IPS-18a (cell line): ENCODE results near the gene LY6G5B.

ENCODE experiments used
- H3K27ac ChIP-seq: one replicate; pipeline ENCODE4 v1.5.1; 2013; ENCODE audit warnings: low read length
- H3K27me3 ChIP-seq: one replicate; pipeline ENCODE4 v1.6.1; 2013; ENCODE audit warnings: mild to moderate bottlenecking, low read length; ENCODE audit not compliant: control insufficient read depth, insufficient read depth
- H3K36me3 ChIP-seq: one replicate; pipeline ENCODE4 v1.6.1; 2013; ENCODE audit warnings: low read depth, low read length; ENCODE audit not compliant: control insufficient read depth
- H3K4me1 ChIP-seq: one replicate; pipeline ENCODE4 v1.6.1; 2013; ENCODE audit warnings: low read depth, low read length; ENCODE audit not compliant: control insufficient read depth
- H3K4me3 ChIP-seq: one replicate; pipeline ENCODE4 v1.5.1; 2013; ENCODE audit warnings: low read length
- H3K9ac ChIP-seq: one replicate; pipeline ENCODE4 v1.6.1; 2013; ENCODE audit warnings: mild to moderate bottlenecking, low read length, moderate library complexity
- H3K9me3 ChIP-seq: one replicate; pipeline ENCODE4 v1.6.1; 2013; ENCODE audit warnings: low read depth, low read length; ENCODE audit not compliant: control insufficient read depth

Gene LY6G5B

DNA sequence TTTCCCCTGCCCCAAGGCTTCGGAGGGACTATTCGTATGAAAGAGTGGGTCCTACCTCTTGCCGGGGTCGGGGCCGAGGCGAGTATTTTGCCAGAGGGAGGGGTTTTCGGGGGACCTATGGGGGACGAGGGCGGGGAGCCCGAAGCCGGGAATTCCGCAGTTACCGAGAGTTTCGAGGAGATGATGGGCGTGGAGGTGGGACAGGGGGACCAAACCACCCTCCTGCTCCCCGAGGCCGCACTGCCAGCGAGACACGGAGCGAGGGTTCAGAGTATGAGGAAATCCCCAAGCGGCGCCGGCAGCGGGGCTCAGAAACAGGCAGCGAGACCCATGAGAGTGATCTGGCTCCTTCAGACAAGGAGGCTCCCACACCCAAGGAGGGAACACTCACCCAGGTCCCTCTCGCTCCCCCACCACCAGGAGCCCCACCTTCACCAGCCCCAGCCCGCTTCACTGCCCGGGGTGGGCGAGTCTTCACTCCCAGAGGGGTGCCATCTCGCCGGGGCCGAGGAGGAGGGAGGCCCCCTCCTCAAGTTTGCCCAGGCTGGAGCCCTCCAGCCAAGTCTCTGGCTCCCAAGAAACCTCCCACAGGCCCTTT is 38.0 kb upstream of the LY6G5B start:
- H3K9ac ChIP-seq: no peak overlapping the region
- H3K36me3 ChIP-seq: peaks cover 98% of the 10 kb centered on the region
- H3K27me3 ChIP-seq: no peaks in the 10 kb centered on the region
- no peaks in the 10 kb centered on the region for H3K4me1 ChIP-seq
- H3K9me3 ChIP-seq: no peaks in the 10 kb centered on the region
- no peak overlapping the region for H3K27ac ChIP-seq
- no peak overlapping the region for H3K4me3 ChIP-seq

- H3K9ac ChIP-seq: no peak overlapping the region
- H3K36me3 ChIP-seq: peaks cover 98% of the 10 kb centered on the region
- H3K27ac ChIP-seq: no peak overlapping the region
- no peaks in the 10 kb centered on the region for H3K27me3 ChIP-seq
- no peaks in the 10 kb centered on the region for H3K4me1 ChIP-seq
- no peak overlapping the region for H3K4me3 ChIP-seq
- H3K9me3 ChIP-seq: no peaks in the 10 kb centered on the region
Observed at GRCh38 chr6:31632279-31632946, 37.4 kb upstream of the LY6G5B start.

DNA sequence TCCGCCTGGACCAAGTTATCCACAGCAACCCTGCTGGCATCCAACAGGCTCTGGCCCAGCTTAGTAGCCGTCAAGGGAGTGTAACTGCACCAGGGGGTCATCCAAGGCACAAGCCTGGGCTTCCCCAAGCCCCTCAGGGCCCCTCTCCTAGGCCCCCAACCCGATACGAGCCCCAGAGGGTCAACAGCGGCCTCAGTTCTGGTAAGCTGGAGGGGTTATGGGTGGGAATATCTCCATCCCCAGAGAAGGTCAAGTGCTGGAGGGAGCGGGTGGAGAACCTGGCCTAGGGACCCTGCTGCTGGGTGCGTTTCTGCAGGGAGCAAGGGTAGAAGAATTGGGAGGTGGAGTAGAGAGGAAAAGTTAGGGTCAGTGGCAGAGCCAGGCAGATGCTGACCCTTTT is 36.3 kb upstream of the LY6G5B start:
- Histone ChIP-seq H3K36me3 (peaks cover 95% of the 10 kb centered on the region), H3K4me3 (no peak overlapping the region), H3K4me1 (no peaks in the 10 kb centered on the region), H3K27me3 (no peaks in the 10 kb centered on the region), H3K9me3 (no peaks in the 10 kb centered on the region), H3K27ac (no peak overlapping the region), H3K9ac (no peak overlapping the region)

- Histone ChIP-seq H3K4me3 (no peak overlapping the region), H3K36me3 (peaks cover 94% of the 10 kb centered on the region), H3K9ac (no peak overlapping the region), H3K27me3 (no peaks in the 10 kb centered on the region), H3K9me3 (no peaks in the 10 kb centered on the region), H3K4me1 (no peaks in the 10 kb centered on the region), H3K27ac (no peak overlapping the region)
Observed at GRCh38 chr6:31634131-31634530, 35.6 kb upstream of the LY6G5B start.

DNA sequence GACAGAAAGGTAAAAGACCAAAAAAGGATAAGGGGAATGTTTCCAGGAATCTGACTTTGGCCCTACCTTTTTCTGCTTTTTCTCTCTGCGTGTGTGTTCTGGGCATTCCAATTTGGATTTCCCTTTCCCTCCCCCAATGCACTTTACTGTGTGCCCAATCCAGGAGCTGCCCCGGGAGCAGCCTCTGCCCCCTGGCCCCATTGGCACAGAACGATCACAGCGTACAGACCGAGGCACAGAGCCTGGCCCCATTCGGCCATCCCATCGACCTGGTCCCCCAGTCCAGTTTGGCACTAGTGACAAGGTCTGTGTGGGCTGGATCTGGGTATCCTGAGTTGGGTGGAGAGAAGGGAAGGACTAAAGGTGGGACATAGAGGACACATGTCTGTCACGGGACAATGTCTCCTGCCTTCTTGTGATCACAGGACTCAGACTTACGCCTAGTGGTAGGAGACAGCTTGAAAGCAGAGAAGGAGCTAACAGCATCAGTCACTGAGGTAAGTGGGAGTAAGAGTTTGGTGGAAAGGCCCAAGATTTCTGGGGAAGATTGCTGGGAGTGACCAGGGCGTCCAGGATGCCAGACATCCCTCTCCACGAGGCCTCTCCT is 34.7 kb upstream of the LY6G5B start:
- Histone ChIP-seq H3K36me3 (peaks cover 92% of the 10 kb centered on the region), H3K9ac (no peak overlapping the region), H3K27me3 (no peaks in the 10 kb centered on the region), H3K4me1 (no peaks in the 10 kb centered on the region), H3K27ac (no peak overlapping the region), H3K4me3 (no peak overlapping the region), H3K9me3 (no peaks in the 10 kb centered on the region)

- Histone ChIP-seq H3K4me3 (no peak overlapping the region), H3K27me3 (no peaks in the 10 kb centered on the region), H3K36me3 (peaks cover 92% of the 10 kb centered on the region), H3K27ac (no peak overlapping the region), H3K9me3 (no peaks in the 10 kb centered on the region), H3K4me1 (no peaks in the 10 kb centered on the region), H3K9ac (no peak overlapping the region)
Observed at GRCh38 chr6:31636698-31637596, 32.8 kb upstream of the LY6G5B start.

GRCh38 chr6:31639043-31639442 is 30.7 kb upstream of the LY6G5B start:
- H3K36me3 ChIP-seq: peaks cover 90% of the 10 kb centered on the region

GRCh38 chr6:31639449-31639861 is 30.3 kb upstream of the LY6G5B start:
- H3K27ac ChIP-seq: no peak overlapping the region
- peaks cover 90% of the 10 kb centered on the region for H3K36me3 ChIP-seq
- no peak overlapping the region for H3K9ac ChIP-seq

More at GRCh38 chr6:31639043-31639442, 30.7 kb upstream of the LY6G5B start:
- Histone ChIP-seq H3K27me3 (no peaks in the 10 kb centered on the region), H3K4me1 (no peaks in the 10 kb centered on the region), H3K9me3 (no peaks in the 10 kb centered on the region), H3K4me3 (no peak overlapping the region), H3K27ac (no peak overlapping the region), H3K9ac (no peak overlapping the region)

DNA sequence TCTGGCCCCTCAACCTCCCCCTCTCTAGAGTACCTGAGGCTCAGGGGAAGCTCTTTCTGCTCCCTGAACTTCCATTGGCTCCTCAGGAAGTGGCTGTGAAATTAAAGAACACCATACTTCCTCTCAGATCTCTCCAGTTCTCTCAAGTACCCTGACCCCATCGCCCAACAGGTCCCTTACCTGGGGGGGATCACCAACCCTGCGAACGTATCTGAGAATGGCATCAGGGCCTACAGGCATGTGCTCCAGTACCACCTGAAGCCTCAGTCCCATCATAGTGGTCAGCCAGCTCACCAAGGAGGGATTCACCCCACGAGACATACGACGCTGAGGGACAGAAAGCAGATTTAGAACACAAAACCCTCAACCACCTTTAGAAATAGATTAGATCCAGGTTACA is 29.2 kb upstream of the LY6G5B start:
- Histone ChIP-seq H3K9me3 (no peaks in the 10 kb centered on the region), H3K4me1 (no peaks in the 10 kb centered on the region), H3K36me3 (peaks cover 90% of the 10 kb centered on the region), H3K4me3 (no peak overlapping the region), H3K27me3 (no peaks in the 10 kb centered on the region), H3K27ac (no peak overlapping the region), H3K9ac (no peak overlapping the region)

More at GRCh38 chr6:31639449-31639861, 30.3 kb upstream of the LY6G5B start:
- H3K4me1 ChIP-seq: no peaks in the 10 kb centered on the region
- no peak overlapping the region for H3K4me3 ChIP-seq
- no peaks in the 10 kb centered on the region for H3K9me3 ChIP-seq
- H3K27me3 ChIP-seq: no peaks in the 10 kb centered on the region

DNA sequence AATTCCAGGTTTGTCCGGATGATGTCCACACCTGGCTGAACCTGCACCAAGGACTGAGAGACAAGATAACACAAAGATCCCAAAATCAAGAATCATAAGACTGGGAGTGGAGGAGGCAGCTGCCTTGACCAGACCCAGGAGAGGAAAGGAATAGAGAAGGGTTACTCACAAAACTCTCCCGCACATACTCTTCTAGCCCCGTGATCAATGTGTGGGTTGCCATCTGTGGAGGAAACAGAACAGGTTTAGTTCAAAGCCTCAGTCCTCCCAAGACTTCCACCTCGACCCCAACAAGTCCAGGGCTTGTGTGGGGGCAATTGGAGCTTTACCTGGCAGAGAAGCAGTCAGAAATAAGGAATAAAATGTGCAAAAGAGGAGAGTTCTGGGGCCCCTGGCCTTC is 28.4 kb upstream of the LY6G5B start:
- Histone ChIP-seq H3K9ac (no peak overlapping the region), H3K4me1 (no peaks in the 10 kb centered on the region), H3K27ac (no peak overlapping the region), H3K4me3 (no peak overlapping the region), H3K27me3 (no peaks in the 10 kb centered on the region), H3K36me3 (peaks cover 90% of the 10 kb centered on the region), H3K9me3 (no peaks in the 10 kb centered on the region)

DNA sequence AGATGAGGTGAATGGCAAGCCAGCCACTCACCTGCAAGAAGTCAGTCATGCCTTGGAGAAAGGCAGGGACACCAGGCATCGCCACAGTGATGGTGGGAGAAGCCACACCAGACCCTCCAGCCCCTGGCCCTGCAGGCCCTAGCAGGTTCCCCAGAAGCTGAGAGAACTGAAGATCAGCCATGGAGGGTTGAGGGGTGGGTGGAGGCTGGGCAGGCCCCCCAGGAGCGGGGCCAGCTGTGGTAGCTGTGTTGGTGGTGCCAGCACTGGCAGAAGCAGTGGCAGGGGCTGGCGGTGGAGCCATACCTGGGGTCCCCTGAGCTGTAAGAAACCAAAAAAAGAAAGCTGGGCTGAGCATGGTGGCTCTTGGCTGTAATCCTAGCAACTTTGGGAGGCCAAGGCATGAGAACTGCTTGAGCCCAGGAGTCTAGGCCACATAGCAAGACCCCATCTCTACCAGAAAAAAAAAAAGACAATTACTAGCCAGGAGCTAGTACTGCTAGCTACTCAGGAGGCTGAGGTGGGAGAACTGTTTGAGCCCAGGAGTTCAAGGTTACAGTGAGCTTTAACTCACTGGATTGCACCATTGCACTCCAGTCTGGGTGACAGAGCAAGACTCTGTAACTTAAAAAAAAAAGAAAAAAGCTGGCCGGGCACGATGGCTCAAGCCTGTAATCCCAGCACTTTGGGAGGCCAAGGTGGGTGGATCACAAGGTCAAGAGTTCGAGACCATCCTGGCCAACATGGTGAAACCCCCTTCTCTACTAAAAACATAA is 26.8 kb upstream of the LY6G5B start:
- no peak overlapping the region for H3K4me3 ChIP-seq
- no peak overlapping the region for H3K27ac ChIP-seq
- H3K4me1 ChIP-seq: no peaks in the 10 kb centered on the region
- H3K9ac ChIP-seq: no peak overlapping the region
- H3K36me3 ChIP-seq: peaks cover 86% of the 10 kb centered on the region
- H3K27me3 ChIP-seq: no peaks in the 10 kb centered on the region
- H3K9me3 ChIP-seq: no peaks in the 10 kb centered on the region
